Occipital lobe (tissue), 2 donors: ENCODE results near the gene TRAPPC2. TPM values are rescaled to one million over a fixed set of nuclear protein-coding genes. Genes with fewer than 3 reads are reported as not detected.
"Not testable (repeated sequence)": the region's sequence is repeated elsewhere in the genome, so short reads cannot be mapped to it uniquely, and the experiment has no call there.

Source experiments
- DNase-seq: peaks from one replicate; lab custom pipeline; 2025; lab: John Stamatoyannopoulos, UW
- total RNA-seq: library from RNA; depleted of rRNA; stranded (reverse); fragments of >200 nt; gene quantifications from one replicate; pipeline ENCODE4 v1.2.3, GENCODE V29; 2014

TRAPPC2 gene
- total RNA-seq, 1 donor from 2014 or later = 76.7 TPM

DNA sequence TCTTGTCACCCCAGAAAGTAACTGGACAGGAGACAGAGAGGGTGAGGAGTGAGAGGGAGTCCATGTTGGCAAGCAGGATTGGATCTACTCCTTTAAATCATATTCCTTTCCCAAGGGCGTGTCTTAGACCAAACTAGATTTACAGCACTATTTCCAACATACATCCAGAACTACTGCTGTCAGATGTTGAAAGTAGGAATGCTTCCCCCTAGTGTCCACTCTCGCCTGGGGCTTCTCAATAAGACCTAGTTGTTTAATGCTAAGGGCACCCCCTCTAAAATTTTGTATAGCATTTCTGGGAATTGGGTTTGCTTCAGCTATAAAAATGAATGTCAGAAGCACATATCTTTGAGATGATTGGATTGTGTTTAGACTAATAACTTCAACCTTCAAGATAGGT is 13.4 kb upstream of the TRAPPC2 start:
- no peak for DNase-seq

DNA sequence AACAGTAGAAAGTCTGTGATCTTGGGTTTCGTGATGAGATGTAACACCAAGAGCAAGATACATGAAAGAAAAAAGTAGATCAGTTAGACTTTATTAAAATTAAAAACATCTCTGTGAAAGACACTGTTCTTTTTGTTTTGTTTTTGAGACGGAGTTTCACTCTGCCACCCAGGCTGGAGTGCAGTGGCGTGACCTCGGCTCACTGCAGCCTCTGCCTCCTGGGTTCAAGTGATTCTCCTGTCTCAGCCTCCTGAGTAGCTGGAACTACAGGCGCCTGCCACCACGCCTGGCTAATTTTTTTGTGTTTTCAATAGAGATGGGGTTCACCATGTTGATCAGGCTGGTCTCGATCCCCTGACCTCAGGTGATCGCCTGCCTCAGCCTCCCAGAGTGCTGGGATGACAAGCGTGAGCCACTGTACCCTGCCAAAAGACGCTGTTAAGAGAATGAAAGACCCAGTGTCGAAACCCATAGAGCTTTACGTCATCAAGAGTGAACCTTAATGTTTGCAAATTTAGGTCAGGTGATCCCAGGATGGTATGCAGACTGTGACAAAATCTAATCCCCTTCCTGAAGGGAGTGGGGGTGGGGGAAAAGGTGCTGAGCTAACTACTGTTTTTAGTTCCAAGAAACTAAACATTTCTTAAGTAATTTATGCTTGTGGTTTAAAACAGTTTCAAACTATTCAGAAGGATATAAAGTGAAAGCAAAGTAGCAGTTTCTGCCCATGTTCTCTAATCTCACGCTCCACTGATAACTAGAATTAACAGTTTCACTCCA is 8.2 kb upstream of the TRAPPC2 start:
- DNase-seq = no peak

DNA sequence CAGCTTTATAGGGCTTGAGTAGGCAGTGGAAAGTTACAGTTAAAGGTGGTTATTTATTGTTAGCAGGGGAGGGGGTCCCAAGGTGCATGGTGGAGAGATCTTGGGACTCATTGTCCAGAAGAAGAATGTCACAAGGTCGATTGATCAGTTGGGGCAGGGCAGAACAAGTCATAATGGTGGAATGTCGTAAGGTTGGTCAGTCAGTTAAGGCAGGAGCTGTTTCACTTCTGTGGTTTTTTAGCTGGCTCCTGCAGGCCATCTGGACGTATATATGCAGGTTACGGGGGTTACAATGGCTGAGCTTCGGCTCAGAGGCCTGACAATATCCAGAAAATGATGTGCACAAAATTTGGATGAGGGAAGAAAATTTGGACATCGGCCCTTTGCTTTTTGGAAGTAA is 7.3 kb upstream of the TRAPPC2 start:
- DNase-seq = no peak

GRCh38 chrX:13733506-13733905 is 914 bp downstream of the TRAPPC2 start:
- no peak for DNase-seq

DNA sequence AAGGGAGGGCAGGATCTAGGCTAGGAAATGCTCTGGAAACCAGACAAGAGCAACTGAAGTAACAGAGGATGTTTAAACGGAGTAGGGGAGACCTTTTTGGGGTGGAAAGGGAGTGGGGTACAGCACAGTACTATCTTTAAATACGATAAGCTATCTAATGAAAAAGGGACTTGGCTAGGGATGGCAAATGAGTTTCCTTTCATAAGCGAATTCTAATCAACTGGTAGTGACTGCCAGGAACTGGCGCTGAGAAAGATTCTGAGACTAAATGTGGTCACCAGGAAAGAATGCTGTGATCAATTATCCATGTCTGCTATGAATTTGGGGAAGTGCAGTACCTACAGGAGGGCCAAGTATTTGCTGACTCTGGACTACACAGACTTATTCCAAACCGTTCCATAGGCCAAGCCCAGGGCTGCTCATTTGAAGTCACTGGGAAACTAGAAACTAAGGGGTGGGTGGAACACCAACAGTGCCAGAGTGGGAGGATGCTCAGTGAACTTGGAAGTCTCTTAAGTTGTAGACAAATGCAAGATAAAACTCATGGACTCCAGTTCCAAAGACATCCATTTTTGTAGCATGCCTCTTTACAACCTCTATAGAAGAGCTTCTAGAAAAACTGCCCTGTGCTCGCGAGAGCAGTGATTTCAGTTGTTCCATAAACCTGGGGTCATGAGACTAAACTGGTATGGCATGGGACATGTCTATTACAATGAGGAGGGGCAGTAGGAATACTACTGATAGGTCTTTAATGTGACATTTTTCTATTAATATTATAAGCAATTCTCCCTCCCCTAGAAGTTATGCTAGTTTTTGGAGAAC is 2.0 kb downstream of the TRAPPC2 start:
- no peak for DNase-seq

GRCh38 chrX:13730523-13730922 is 3.9 kb downstream of the TRAPPC2 start:
- not testable (repeated sequence) for DNase-seq

DNA sequence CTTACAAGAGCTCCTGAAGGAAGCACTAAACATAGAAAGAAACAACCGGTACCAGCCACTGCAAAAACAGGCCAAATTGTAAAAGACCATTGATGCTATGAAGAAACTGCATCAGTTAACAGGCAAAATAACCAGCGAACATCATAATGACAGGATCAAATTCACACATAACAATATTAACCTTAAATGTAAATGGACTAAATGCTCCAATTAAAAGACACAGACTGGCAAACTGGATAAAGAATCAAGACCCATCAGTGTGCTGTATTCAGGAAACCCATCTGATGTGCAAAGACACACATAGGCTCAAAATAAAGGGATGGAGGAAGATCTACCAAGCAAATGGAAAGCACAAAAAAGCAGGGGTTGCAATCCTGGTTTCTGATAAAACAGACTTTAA is 7.8 kb downstream of the TRAPPC2 start:
- not testable (repeated sequence) for DNase-seq

- not testable (repeated sequence) for DNase-seq
Measured at GRCh38 chrX:13724878-13725277, 9.5 kb downstream of the TRAPPC2 start.

- no peak for DNase-seq
Measured at GRCh38 chrX:13721819-13722519, 12.5 kb downstream of the TRAPPC2 start.

GRCh38 chrX:13721371-13721770 is 13.0 kb downstream of the TRAPPC2 start:
- DNase-seq = no peak

DNA sequence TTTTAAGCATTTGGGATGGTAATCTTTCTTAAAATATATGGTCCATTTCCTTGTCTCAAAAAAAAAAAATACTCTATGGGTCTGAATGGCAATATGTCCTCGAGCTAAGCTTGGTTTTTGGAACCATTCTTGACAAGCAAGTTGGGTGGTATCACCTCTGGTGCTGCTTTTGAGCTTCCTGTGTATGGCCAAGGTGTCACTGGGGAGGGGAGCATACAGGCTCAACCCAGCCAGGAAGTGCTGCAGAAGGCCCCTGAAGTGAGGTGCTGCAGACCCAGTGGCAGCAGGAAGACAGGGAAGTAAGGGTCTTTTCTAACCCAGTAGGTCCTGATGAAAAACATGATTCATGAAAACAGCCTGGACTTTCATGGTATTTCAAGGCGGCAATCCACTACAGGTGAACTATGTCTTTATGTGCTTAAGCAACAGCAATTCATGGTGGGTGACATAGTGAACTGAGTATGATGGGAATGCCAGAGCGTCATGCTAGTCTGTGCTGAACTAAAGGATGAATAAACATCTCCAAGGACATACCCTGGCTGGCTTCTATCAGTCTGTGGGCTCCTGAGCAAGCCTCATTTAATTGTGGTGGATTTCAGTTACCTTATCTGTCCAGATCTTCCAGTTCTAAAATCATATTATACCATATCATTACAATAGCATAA is 15.1 kb downstream of the TRAPPC2 start:
- no peak for DNase-seq

GRCh38 chrX:13717700-13718472 is 16.5 kb downstream of the TRAPPC2 start:
- no peak for DNase-seq

DNA sequence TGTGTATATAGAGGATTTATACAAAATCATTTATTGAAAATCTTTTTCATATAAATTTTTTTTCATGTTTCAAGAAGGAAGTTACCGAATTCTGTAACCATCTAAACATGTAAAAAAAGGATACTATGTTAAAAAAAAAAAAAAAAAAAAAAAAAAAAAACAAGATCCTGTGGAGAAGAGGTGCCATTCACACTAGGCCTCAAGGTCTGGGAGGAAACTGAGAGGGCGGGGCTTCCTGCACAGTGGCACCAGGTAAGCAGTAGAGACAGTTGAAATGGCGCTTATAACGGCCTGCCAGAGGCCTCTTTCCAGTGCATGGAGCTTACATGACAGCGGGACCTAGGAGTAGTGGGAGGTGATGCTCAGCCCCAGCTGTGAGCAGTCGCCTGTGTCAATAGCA is 17.5 kb downstream of the TRAPPC2 start:
- DNase-seq = no peak

- DNase-seq = no peak
Measured at GRCh38 chrX:13716455-13716854, 18.0 kb downstream of the TRAPPC2 start.

DNA sequence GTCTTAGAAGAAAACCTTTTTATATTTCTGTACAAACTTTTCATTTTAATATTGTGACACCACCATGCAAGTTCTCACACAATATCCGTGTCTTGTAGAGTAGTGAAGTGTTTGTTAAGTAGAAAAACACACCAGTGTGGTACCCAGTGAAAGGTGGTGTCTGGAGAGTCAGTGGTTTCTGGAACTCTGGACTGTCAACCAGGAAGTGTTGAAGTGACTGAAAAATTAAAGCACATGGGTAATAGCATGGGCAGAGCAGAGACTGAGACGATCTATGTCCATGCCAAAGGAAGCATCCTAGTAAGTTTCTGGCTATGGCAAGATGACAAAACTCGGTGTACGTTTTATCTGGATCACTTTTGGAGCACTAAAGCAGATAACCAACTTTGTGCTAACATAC is 23.3 kb downstream of the TRAPPC2 start:
- no peak for DNase-seq

GRCh38 chrX:13703589-13703988 is 30.8 kb downstream of the TRAPPC2 start:
- no peak for DNase-seq

GRCh38 chrX:13703135-13703534 is 31.3 kb downstream of the TRAPPC2 start:
- DNase-seq = no peak

DNA sequence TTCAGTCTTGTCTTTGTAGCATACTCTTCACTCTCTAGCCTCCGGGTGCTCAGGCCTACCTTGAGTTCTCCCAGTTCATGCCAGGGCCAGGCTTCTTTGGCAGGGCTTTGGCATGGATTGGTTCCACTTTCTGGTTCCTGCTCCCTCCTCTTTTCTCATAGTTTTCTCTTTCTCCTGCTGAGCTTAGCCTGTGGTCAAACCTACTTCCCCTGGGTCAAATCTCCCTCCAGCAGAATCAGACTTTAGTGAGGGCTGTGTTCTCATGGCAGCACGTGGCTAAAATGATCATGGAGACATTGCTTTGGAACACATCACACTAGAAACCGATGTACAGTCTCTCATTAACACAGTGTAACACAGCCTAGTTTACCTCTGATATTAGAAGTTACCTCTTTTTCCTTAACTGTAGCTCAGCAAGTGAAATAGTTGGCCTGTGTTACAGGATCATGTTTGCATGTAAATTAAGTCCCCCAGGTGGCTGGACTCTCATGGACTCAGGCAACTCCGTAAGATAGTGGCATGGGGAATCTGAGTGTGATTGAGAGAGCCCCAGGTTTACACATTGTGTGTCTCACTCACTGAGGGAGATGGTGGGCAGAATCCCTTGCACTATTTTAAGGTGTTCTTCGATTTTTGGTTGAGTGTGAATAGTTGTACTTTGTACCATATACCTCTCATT is 32.2 kb downstream of the TRAPPC2 start:
- DNase-seq = no peak

DNA sequence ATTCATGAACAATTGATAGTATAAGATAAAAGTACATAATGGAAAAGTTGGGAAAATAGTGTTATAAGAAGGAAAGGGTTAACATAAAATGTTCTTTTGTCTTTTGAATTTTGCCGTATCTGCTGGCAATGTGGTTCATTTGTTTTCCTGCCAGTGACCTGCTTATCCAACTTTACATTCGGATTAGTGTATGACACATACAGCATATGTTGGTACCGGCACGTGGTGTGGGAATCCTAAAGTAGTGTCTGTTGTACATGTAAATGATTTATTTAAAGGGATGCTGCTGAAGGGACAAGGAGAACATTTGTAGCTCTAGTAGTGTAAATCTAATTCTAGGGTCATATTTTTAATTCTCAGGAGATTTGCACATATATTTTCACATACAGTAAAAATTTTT is 34.0 kb downstream of the TRAPPC2 start:
- no peak for DNase-seq

DNA sequence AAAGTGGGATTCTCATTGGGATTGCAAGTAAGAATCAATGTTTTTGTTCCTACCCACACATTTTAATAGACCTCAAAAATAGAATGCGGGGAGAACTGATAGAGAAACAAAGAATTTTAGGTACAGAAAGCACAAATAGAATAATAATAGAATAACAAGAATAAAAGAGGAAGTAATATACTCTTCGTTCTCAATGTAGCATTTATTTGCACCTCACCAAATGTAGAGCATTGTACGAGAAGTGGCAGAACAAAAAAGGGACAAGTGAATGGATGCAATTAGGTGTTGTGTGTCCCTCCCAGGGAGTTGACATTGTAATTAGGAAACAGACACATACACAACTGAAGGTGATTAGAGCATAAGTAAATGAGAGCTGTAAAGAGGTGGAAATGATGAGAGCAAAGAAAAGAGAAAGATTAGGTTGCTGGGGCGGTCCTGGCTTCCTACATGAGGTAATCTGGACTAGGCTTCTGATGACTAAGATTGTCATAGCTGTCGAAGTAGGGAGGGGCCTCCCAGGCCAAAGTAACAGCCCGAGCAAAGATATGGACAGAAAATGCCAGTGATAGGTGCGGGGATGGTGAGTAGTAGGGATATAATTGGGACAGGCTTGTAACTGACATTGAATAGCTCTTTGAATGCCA is 35.1 kb downstream of the TRAPPC2 start:
- DNase-seq = no peak
